Keratinocyte (primary cell): ENCODE data around the gene KIF18B. TPM values are rescaled to one million over a fixed set of nuclear protein-coding genes. Genes with fewer than 3 reads are reported as not detected.

ENCODE experiments used
- DNase-seq: peaks from one replicate; pipeline ENCODE4 v3.0.0-alpha.2; 2011; ENCODE audit warnings: low read depth, missing footprints, low spot score
- FAIRE-seq: peaks from 2 replicates; lab custom pipeline; 2011; peaks lifted over from hg19 to GRCh38; lab: Jason Lieb, UNC
- H2AFZ ChIP-seq: 2 replicates; pipeline ENCODE4 v1.6.0; 2012; ENCODE audit warnings: low read length, control low read depth, inconsistent platforms; ENCODE audit not compliant: control insufficient read depth
- H3K27ac ChIP-seq: 2 replicates; pipeline ENCODE4 v1.5.1; 2011; ENCODE audit warnings: low read length; ENCODE audit not compliant: control insufficient read depth, insufficient read depth
- H3K27me3 ChIP-seq: 3 replicates; pipeline ENCODE4 v1.6.0; 2011; ENCODE audit warnings: low read length; ENCODE audit not compliant: control insufficient read depth, insufficient read depth; ENCODE audit errors: extremely low read depth
- H3K36me3 ChIP-seq, 2 experiments: 2 replicates in 1 of 2; 3 replicates in 1 of 2; pipeline ENCODE4 v1.5.1; 2011; ENCODE audit warnings: low read length in 2 of 2, mild to moderate bottlenecking in 1 of 2; ENCODE audit not compliant: control insufficient read depth in 2 of 2, insufficient read depth in 2 of 2; ENCODE audit errors: extremely low read depth in 1 of 2
- H3K4me1 ChIP-seq: 3 replicates; pipeline ENCODE4 v1.5.1; 2011; ENCODE audit warnings: low read length; ENCODE audit not compliant: control insufficient read depth, insufficient read depth; ENCODE audit errors: extremely low read depth
- H3K4me2 ChIP-seq: 3 replicates; pipeline ENCODE4 v1.6.0; 2011; ENCODE audit warnings: low read depth, low read length; ENCODE audit not compliant: control insufficient read depth, insufficient read depth; ENCODE audit errors: extremely low read depth
- H3K4me3 ChIP-seq, 3 experiments: fragments of 200-600 bp in 1 of 3; sonication (generic) in 1 of 3; 2 replicates in 2 of 3; 3 replicates in 1 of 3; pipeline ENCODE4 v1.5.1; 2011 to 2016; ENCODE audit warnings: low read length in 3 of 3, mild to moderate bottlenecking in 3 of 3, control low read depth in 2 of 3, inconsistent platforms in 1 of 3, low read depth in 1 of 3, mixed read lengths in 1 of 3, mixed run types in 1 of 3, moderate library complexity in 1 of 3; ENCODE audit not compliant: control insufficient read depth in 2 of 3, insufficient read depth in 2 of 3; ENCODE audit errors: extremely low read depth in 1 of 3
- H3K79me2 ChIP-seq: 2 replicates; pipeline ENCODE4 v1.6.0; 2012; ENCODE audit warnings: low read length; ENCODE audit not compliant: control insufficient read depth, insufficient read depth
- H3K9ac ChIP-seq: 3 replicates; pipeline ENCODE4 v1.6.0; 2011; ENCODE audit warnings: low read length; ENCODE audit not compliant: control insufficient read depth, insufficient read depth; ENCODE audit errors: extremely low read depth
- H3K9me1 ChIP-seq: 3 replicates; pipeline ENCODE4 v1.6.0; 2011; ENCODE audit warnings: low read length; ENCODE audit not compliant: control insufficient read depth, insufficient read depth; ENCODE audit errors: extremely low read depth
- H3K9me3 ChIP-seq: 2 replicates; pipeline ENCODE4 v1.5.1; 2012; ENCODE audit warnings: low read depth, low read length; ENCODE audit not compliant: control insufficient read depth
- H4K20me1 ChIP-seq: 3 replicates; pipeline ENCODE4 v1.6.0; 2011; ENCODE audit warnings: low read length; ENCODE audit not compliant: control insufficient read depth, insufficient read depth; ENCODE audit errors: extremely low read depth
- EZH2 ChIP-seq: IDR thresholded peaks from one replicate; pipeline ENCODE4 v1.6.1; 2012; ENCODE audit warnings: inconsistent platforms, mild to moderate bottlenecking, low read length, moderate library complexity
- dilution Hi-C: fragments of 300-500 bp; cut with MboI; formaldehyde crosslinking; loops from one replicate; pipeline ENCODE4 v1.7.0; 2020; ENCODE audit warnings: low sequenced_read_pairs; ENCODE audit not compliant: extremely low pct_ligation_motif_present
- polyA plus RNA-seq, 5 experiments: library from polyadenylated mRNA; depleted of rRNA in 3 of 5; stranded (reverse) in 3 of 5; stranded (forward) in 1 of 5; unstranded in 1 of 5; fragments of >200 nt; gene quantifications; 1 replicate in 1 of 5; 2 replicates in 3 of 5; 3 replicates in 1 of 5; pipeline versions ENCODE4 v1.2.1 to v1.2.3, GENCODE V29; 2011 to 2012; ENCODE audit warnings: missing spikeins in 2 of 5, low read depth in 1 of 5, low replicate concordance in 1 of 5
- TF ChIP-seq, protein P1 (sequence below), 3 experiments: IDR thresholded peaks in 1 of 3; conservative IDR thresholded peaks in 1 of 3; optimal IDR thresholded peaks in 1 of 3; 2 replicates in 2 of 3; 3 replicates in 1 of 3; pipeline versions ENCODE3 to v1.5.1; 2011; ENCODE audit warnings: low read length in 3 of 3, mild to moderate bottlenecking in 3 of 3, moderate library complexity in 2 of 3, control low read depth in 1 of 3, inconsistent platforms in 1 of 3; ENCODE audit not compliant: insufficient read depth in 2 of 3; ENCODE audit errors: extremely low read depth in 1 of 3

Gene KIF18B
- polyA plus RNA-seq, 1 donor (not counting 4 experiments of a cell fraction or from before 2014, with no cell fraction given) = 5.1 TPM

DNA sequence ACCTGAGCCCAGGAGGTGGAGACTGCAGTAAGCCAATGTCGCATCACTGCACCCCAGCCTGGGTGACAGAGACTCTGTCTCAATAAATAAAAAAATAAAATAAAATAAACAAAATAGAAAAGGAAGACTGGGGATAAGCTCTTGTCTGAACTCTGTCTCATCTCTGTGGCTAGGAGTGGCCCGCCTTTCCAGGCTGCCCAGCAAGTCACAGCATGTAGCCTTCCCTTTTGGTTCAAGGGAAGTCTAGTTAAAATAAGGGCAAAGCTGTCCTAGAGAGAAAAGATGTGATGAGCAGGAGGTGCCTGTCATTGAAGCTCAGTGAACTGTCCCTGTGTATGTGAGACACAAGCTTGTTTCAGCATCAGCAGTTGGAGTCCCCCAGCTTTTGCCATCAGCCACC is 29.6 kb downstream of the KIF18B start:
- TF ChIP-seq EZH2 = no peak
- TF ChIP-seq, protein P1, sequence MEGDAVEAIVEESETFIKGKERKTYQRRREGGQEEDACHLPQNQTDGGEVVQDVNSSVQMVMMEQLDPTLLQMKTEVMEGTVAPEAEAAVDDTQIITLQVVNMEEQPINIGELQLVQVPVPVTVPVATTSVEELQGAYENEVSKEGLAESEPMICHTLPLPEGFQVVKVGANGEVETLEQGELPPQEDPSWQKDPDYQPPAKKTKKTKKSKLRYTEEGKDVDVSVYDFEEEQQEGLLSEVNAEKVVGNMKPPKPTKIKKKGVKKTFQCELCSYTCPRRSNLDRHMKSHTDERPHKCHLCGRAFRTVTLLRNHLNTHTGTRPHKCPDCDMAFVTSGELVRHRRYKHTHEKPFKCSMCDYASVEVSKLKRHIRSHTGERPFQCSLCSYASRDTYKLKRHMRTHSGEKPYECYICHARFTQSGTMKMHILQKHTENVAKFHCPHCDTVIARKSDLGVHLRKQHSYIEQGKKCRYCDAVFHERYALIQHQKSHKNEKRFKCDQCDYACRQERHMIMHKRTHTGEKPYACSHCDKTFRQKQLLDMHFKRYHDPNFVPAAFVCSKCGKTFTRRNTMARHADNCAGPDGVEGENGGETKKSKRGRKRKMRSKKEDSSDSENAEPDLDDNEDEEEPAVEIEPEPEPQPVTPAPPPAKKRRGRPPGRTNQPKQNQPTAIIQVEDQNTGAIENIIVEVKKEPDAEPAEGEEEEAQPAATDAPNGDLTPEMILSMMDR (optimal IDR thresholded peaks at IDR 0.05 in 1 of 3, IDR thresholded peaks at IDR 0.05 in 1 of 3, conservative IDR thresholded peaks at IDR 0.05 in 1 of 3; ENCODE audit: extremely low read depth in 1 of 3, insufficient read depth in 2 of 3, low read length in 3 of 3) = no peak
- H3K4me3 ChIP-seq = peak overlapping the region in 2 of 3 experiments; percentile 40 to 41
- DNase-seq = peak; percentile 41
- H3K4me2 ChIP-seq = peak overlapping the region; percentile 89
- H3K27me3 ChIP-seq = no peaks in the 10 kb centered on the region
- peak; percentile 89 for FAIRE-seq
- H3K9ac ChIP-seq = no peak overlapping the region
- dilution Hi-C loops = loop anchor here (25.0 kb wide), 1 partner anchor 94 kb away; no protein-coding TSS in a partner anchor
- H3K9me3 ChIP-seq = no peaks in the 10 kb centered on the region
- peaks cover 29% of the 10 kb centered on the region for H3K4me1 ChIP-seq
- no peak overlapping the region for H3K27ac ChIP-seq
- no peak overlapping the region for H2AFZ ChIP-seq
- H3K79me2 ChIP-seq = no peaks in the 10 kb centered on the region
- H3K36me3 ChIP-seq = no peaks in the 10 kb centered on the region
- H3K9me1 ChIP-seq = peaks cover 2% of the 10 kb centered on the region
- no peaks in the 10 kb centered on the region for H4K20me1 ChIP-seq

GRCh38 chr17:44917456-44917855 is 30.1 kb downstream of the KIF18B start:
- peaks cover 2% of the 10 kb centered on the region for H3K9me1 ChIP-seq
- no peaks in the 10 kb centered on the region for H3K79me2 ChIP-seq
- H3K4me3 ChIP-seq = no peak overlapping the region
- H3K4me2 ChIP-seq = peak overlapping the region; percentile 89
- no peak for DNase-seq
- no peak for FAIRE-seq
- H3K9me3 ChIP-seq = no peaks in the 10 kb centered on the region
- TF ChIP-seq EZH2 = no peak
- TF ChIP-seq, protein P1 (optimal IDR thresholded peaks at IDR 0.05 in 1 of 3, IDR thresholded peaks at IDR 0.05 in 1 of 3, conservative IDR thresholded peaks at IDR 0.05 in 1 of 3; ENCODE audit: extremely low read depth in 1 of 3, insufficient read depth in 2 of 3, low read length in 3 of 3) = no peak
- no peak overlapping the region for H3K27ac ChIP-seq
- no peak overlapping the region for H2AFZ ChIP-seq
- H3K36me3 ChIP-seq = no peaks in the 10 kb centered on the region
- H3K27me3 ChIP-seq = no peaks in the 10 kb centered on the region
- H4K20me1 ChIP-seq = no peaks in the 10 kb centered on the region
- dilution Hi-C loops = loop anchor here (25.0 kb wide), 1 partner anchor 95 kb away; no protein-coding TSS in a partner anchor
- H3K9ac ChIP-seq = peak overlapping the region; percentile 9
- H3K4me1 ChIP-seq = peaks cover 29% of the 10 kb centered on the region
